C4-2B (cell line): ENCODE measurements around the gene CCL4.

Experiments
- ZFX ChIP-seq: fragments of 450-650 bp; IDR thresholded peaks from 2 replicates; pipeline ENCODE4 v1.6.1; 2017
- TF ChIP-seq, protein P1 (sequence below): fragments of 450-650 bp; conservative IDR thresholded peaks from 2 replicates; pipeline ENCODE4 v1.5.1; 2017; ENCODE audit warnings: mild to moderate bottlenecking

DNA sequence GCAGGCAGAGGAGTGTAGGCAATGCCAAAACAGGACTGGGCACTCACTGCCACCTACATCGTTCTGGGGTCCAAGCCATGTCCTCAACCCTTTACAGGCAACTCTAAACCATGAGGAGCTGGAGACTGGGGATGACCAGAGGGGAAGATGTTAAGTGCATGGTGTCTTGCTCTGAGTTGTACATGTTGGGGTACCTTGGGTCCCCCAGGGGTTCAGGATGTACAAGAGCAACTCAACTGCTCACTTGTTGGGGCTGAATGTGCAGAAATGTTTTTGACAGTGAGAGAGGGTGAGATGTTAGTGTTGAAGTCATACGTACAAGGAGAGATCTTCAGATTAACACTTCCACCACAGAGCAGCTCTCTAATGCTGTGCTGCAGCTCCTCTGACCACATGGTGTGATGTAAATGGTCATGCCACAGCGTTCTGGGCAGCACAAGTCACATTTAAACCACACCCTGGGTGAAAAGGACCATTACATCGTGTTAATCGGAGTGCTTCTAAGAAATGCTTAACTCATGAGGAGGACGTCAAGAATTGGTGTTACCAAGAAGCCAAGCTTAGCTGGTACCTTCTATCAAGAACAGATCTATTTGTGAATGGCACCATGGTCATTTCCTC, 37.2 kb upstream of the CCL4 start:
- TF ChIP-seq, protein P1, sequence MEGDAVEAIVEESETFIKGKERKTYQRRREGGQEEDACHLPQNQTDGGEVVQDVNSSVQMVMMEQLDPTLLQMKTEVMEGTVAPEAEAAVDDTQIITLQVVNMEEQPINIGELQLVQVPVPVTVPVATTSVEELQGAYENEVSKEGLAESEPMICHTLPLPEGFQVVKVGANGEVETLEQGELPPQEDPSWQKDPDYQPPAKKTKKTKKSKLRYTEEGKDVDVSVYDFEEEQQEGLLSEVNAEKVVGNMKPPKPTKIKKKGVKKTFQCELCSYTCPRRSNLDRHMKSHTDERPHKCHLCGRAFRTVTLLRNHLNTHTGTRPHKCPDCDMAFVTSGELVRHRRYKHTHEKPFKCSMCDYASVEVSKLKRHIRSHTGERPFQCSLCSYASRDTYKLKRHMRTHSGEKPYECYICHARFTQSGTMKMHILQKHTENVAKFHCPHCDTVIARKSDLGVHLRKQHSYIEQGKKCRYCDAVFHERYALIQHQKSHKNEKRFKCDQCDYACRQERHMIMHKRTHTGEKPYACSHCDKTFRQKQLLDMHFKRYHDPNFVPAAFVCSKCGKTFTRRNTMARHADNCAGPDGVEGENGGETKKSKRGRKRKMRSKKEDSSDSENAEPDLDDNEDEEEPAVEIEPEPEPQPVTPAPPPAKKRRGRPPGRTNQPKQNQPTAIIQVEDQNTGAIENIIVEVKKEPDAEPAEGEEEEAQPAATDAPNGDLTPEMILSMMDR, result no peak
- TF ChIP-seq ZFX, result no peak
